Measurements from ENCODE around the gene DHRS11.

Gene DHRS11

GRCh38 chr17:36616061-36617029 lies 24.7 kb downstream of the DHRS11 start:
- DNase-seq, result no peak

GRCh38 chr17:36617773-36618172 lies 26.1 kb downstream of the DHRS11 start:
- no peak for DNase-seq

GRCh38 chr17:36623281-36623680 lies 31.6 kb downstream of the DHRS11 start:
- DNase-seq, result no peak

GRCh38 chr17:36625188-36625587 lies 33.5 kb downstream of the DHRS11 start:
- no peak for DNase-seq

- no peak for DNase-seq
These were observed 35.4 kb downstream of the DHRS11 start for GRCh38 chr17:36627101-36627500.

GRCh38 chr17:36628576-36628975 lies 36.9 kb downstream of the DHRS11 start:
- no peak for DNase-seq

- peak; percentile 71 to 78 for DNase-seq
These were observed 37.7 kb downstream of the DHRS11 start for GRCh38 chr17:36629252-36629847.

GRCh38 chr17:36629970-36630502 lies 38.4 kb downstream of the DHRS11 start:
- DNase-seq, result no peak

GRCh38 chr17:36631022-36631421 lies 39.3 kb downstream of the DHRS11 start:
- DNase-seq, result no peak

GRCh38 chr17:36632916-36633771 lies 41.5 kb downstream of the DHRS11 start:
- DNase-seq, result no peak

GRCh38 chr17:36640346-36640745 lies 48.7 kb downstream of the DHRS11 start:
- DNase-seq, result no peak

GRCh38 chr17:36640836-36641235 lies 49.2 kb downstream of the DHRS11 start:
- DNase-seq, result no peak

GRCh38 chr17:36641331-36641876 lies 49.7 kb downstream of the DHRS11 start:
- DNase-seq, result no peak

- no peak for DNase-seq
These were observed 50.5 kb downstream of the DHRS11 start for GRCh38 chr17:36641877-36642845.

- DNase-seq, result no peak
These were observed 51.5 kb downstream of the DHRS11 start for GRCh38 chr17:36643086-36643685.

- DNase-seq, result no peak
These were observed 53.7 kb downstream of the DHRS11 start for GRCh38 chr17:36645422-36645821.

GRCh38 chr17:36647636-36648035 lies 56.0 kb downstream of the DHRS11 start:
- DNase-seq, result no peak

- DNase-seq, result no peak
These were observed 58.6 kb downstream of the DHRS11 start for GRCh38 chr17:36650096-36650775.
